Thyroid gland (tissue), 4 donors: Measurements from ENCODE around the gene RAB27A.

ENCODE experiments used
- POLR2A ChIP-seq, 2 donors: fragments of 450-650 bp; IDR thresholded peaks; one replicate each; pipeline ENCODE4 v1.6.1; 2017; ENCODE audit warnings: antibody characterized with exemption in 2 of 2, mild to moderate bottlenecking in 2 of 2, moderate library complexity in 1 of 2
- TF ChIP-seq, protein P1 (sequence below), 6 experiments: fragments of 200-600 bp in 3 of 6; fragments of 450-650 bp in 3 of 6; sonication (generic) in 3 of 6; IDR thresholded peaks; one replicate each; pipeline ENCODE4 v1.5.1; 2016 to 2019; ENCODE audit warnings: antibody characterized with exemption in 6 of 6, mild to moderate bottlenecking in 2 of 6, inconsistent platforms in 1 of 6, moderate library complexity in 1 of 6

DNA sequence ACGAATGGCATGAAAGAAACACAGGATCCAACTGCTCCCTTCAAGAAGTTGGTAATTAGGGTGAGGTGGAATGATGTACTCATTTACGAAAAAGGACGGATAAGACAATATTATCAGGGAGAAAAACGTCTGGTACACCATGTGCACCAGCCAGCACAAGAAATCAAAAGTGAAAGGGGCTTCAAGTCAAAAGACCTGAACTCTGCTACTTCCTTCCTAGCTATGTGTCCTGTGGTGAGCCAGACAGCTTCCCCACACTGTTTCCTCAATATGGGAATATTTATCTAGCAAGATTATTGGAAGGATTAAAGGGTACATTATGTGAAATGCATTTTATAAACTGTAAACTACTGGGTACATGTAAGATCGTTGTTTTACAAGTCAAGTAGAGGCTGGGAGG is 33.9 kb downstream of the RAB27A start:
- TF ChIP-seq, protein P1, sequence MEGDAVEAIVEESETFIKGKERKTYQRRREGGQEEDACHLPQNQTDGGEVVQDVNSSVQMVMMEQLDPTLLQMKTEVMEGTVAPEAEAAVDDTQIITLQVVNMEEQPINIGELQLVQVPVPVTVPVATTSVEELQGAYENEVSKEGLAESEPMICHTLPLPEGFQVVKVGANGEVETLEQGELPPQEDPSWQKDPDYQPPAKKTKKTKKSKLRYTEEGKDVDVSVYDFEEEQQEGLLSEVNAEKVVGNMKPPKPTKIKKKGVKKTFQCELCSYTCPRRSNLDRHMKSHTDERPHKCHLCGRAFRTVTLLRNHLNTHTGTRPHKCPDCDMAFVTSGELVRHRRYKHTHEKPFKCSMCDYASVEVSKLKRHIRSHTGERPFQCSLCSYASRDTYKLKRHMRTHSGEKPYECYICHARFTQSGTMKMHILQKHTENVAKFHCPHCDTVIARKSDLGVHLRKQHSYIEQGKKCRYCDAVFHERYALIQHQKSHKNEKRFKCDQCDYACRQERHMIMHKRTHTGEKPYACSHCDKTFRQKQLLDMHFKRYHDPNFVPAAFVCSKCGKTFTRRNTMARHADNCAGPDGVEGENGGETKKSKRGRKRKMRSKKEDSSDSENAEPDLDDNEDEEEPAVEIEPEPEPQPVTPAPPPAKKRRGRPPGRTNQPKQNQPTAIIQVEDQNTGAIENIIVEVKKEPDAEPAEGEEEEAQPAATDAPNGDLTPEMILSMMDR (IDR thresholded peaks at IDR 0.05) = no peak
- no peak for TF ChIP-seq POLR2A (IDR thresholded peaks at IDR 0.05)
